Adrenal gland (tissue), 5 donors: Measurements from ENCODE around the gene ZFYVE21.

Experiments
- POLR2A ChIP-seq, 2 donors: fragments of 450-650 bp; IDR thresholded peaks; one replicate each; pipeline ENCODE4 v1.6.1; 2017; ENCODE audit warnings: antibody characterized with exemption in 2 of 2, mild to moderate bottlenecking in 2 of 2, moderate library complexity in 1 of 2
- TF ChIP-seq, protein P1 (sequence below), 6 experiments: fragments of 450-650 bp in 4 of 6; fragments of 200-600 bp in 2 of 6; sonication (generic) in 1 of 6; IDR thresholded peaks; 1 replicate in 5 of 6; 2 replicates in 1 of 6; pipeline versions ENCODE4 v1.5.1 to v1.8.0; 2016 to 2021; ENCODE audit warnings: antibody characterized with exemption in 6 of 6, mild to moderate bottlenecking in 2 of 6, moderate library complexity in 1 of 6
- donor health status: DM: no; HTN: no; CAD: no.

DNA sequence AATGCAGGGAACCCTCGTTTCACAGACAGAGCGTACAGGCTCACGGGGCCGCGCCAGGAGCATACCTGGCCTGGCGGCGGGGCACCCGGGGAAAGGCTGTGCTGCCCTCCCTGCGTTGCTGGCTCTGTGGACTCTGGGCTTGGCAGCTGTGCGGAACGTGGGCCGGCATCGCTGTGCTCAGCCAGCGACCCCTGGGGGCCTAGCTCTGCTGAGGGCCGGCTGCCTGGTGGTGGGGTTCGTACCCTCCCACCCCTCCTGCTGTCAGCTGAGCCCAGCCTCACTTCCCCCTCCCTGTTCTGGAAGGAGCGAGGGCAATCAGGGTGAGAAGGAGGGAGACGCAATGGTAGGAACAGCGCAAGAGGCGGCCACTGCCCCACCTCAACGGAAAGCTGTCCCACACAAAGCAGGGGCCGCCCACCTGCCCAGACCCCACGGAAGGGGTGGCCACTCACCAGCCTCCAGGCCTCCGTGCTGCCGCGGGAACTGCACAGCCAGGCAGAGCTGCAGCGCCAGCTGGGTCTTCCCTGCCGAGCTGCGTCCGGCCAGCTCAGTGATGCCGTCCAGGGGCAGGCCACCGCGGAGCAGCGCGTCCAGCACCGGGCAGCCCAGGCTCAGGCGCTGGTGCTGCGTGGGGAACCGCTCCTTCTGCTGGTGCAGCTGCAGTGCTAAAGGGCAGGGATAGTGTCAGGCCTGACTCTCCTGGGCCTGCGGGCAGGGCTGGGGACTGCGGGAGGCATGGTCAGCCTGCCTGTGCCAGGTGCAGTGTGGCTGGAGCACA, 8.9 kb upstream of the ZFYVE21 start:
- TF ChIP-seq, protein P1, sequence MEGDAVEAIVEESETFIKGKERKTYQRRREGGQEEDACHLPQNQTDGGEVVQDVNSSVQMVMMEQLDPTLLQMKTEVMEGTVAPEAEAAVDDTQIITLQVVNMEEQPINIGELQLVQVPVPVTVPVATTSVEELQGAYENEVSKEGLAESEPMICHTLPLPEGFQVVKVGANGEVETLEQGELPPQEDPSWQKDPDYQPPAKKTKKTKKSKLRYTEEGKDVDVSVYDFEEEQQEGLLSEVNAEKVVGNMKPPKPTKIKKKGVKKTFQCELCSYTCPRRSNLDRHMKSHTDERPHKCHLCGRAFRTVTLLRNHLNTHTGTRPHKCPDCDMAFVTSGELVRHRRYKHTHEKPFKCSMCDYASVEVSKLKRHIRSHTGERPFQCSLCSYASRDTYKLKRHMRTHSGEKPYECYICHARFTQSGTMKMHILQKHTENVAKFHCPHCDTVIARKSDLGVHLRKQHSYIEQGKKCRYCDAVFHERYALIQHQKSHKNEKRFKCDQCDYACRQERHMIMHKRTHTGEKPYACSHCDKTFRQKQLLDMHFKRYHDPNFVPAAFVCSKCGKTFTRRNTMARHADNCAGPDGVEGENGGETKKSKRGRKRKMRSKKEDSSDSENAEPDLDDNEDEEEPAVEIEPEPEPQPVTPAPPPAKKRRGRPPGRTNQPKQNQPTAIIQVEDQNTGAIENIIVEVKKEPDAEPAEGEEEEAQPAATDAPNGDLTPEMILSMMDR (IDR thresholded peaks at IDR 0.05), result no peak
- no peak for TF ChIP-seq POLR2A (IDR thresholded peaks at IDR 0.05)
